IPS-20b (cell line): Measurements from ENCODE around the gene RRBP1.

Source experiments
- H3K27ac ChIP-seq: one replicate; pipeline ENCODE4 v1.5.1; 2013; ENCODE audit warnings: low read length
- H3K27me3 ChIP-seq: 2 replicates; pipeline ENCODE4 v1.6.1; 2013; ENCODE audit warnings: mild to moderate bottlenecking, low read length, inconsistent platforms; ENCODE audit not compliant: insufficient read depth
- H3K36me3 ChIP-seq: 2 replicates; pipeline ENCODE4 v1.6.1; 2013; ENCODE audit warnings: low read depth, mild to moderate bottlenecking, inconsistent platforms, low read length, moderate library complexity; ENCODE audit not compliant: insufficient read depth
- H3K4me1 ChIP-seq: 2 replicates; pipeline ENCODE4 v1.6.1; 2013; ENCODE audit warnings: mild to moderate bottlenecking, control low read depth, inconsistent platforms, low read length, moderate library complexity; ENCODE audit not compliant: insufficient read depth
- H3K4me3 ChIP-seq: 2 replicates; pipeline ENCODE4 v1.5.1; 2013; ENCODE audit warnings: mild to moderate bottlenecking, low read length, inconsistent platforms
- H3K9ac ChIP-seq: 2 replicates; pipeline ENCODE4 v1.6.1; 2013; ENCODE audit warnings: low read depth, mild to moderate bottlenecking, inconsistent platforms, low read length, moderate library complexity
- H3K9me3 ChIP-seq: 2 replicates; pipeline ENCODE4 v1.6.1; 2013; ENCODE audit warnings: mild to moderate bottlenecking, low read depth, low read length, inconsistent platforms; ENCODE audit not compliant: insufficient read depth

The RRBP1 gene

DNA sequence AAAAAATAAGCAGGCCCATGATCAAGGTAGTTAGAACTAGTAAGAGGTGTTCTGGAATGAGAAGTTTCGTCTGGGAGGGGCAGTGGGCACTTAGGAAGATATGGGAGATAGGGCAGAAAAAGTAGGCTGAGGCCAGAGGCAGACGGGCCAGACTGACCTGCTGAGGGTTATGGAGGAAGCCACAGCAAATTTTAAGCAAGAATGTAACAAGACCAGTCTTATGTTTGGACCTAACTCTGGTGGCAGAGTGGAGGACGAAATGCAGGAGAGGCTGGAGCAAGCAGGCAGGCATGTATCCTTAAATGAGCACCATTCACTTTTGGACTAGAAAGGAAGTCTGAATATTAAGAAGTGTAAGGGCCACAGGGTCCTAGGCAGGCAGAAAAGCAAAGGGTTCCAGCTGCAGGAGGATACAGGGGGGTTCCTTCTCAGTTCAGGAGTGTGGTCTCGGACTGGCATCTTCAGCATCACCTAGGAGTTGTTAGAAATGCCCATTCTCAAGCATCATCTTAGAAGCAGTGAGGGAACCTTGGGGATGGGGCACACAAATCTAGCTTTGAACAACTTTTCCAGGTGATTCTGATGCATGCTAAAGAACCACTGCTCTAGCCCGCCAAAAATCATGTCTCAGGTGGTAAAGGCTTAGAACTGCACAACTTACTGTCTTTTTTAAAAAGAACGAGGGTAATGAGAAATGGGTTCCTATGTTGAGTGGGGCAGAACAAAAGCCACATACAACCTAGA is 113.8 kb downstream of the RRBP1 start:
- Histone ChIP-seq H3K9ac (peak overlapping the region; percentile 91), H3K4me3 (peak overlapping the region; percentile 86), H3K4me1 (peaks cover 25% of the 10 kb centered on the region), H3K9me3 (no peaks in the 10 kb centered on the region), H3K36me3 (no peaks in the 10 kb centered on the region), H3K27ac (peak overlapping the region; percentile 93), H3K27me3 (no peaks in the 10 kb centered on the region)

DNA sequence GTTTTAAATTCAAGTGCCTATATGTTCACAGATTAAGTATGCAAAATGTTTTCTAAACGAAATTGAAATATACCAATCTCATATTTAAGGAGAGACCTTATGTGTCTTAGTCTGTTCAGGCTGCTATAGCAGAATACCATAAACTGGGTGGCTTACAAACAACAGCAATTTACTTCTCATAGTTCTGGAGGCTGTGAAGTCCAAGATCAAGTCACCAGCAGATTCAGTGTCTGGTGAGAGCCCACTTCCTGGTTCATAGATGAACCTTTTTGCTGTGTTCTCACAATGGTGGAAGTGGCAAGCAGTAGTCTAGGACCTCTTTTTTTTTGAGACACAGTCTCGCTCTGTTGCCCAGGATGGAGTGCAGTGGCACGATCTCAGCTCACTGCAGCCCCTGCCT is 115.7 kb downstream of the RRBP1 start:
- Histone ChIP-seq H3K27ac (no peak overlapping the region), H3K27me3 (no peaks in the 10 kb centered on the region), H3K36me3 (no peaks in the 10 kb centered on the region), H3K4me3 (no peak overlapping the region), H3K9me3 (no peaks in the 10 kb centered on the region), H3K9ac (no peak overlapping the region), H3K4me1 (peaks cover 8% of the 10 kb centered on the region; the same call in 1 of the 2 replicates)

DNA sequence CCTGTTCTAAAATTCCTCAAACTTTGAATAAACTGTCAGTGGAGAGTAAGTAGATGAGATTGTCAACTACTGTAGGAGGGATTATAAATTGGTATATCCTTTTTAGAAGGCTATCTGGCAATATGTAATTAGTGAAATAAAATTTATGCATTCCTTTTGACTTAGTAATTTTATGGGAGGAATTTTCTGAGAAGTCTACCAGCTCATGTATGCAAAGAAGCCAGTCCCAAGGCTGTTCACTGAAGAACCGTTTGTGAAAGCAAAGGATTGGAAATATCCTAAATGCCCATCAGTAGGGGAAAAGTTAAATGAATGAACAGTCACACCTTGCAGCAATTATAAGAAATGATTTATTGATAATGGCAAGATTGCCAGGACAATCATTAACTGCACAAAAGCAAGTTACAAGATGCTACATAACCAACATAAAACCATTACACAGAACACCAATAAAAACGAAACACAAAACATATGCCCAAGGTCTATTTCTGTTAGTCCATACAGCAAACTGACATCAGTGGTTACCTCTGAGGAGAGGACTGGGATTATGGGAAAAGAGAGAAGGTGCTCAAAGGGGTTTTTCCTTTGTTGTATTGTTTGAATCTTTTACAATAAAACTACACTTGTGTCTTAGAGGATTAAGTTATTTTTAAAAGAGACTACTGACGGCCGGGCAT is 116.7 kb downstream of the RRBP1 start:
- H3K4me1 ChIP-seq = peaks cover 5% of the 10 kb centered on the region; the same call in 1 of the 2 replicates
- no peak overlapping the region for H3K27ac ChIP-seq
- no peaks in the 10 kb centered on the region for H3K36me3 ChIP-seq
- H3K4me3 ChIP-seq = no peak overlapping the region
- no peak overlapping the region for H3K9ac ChIP-seq
- H3K27me3 ChIP-seq = no peaks in the 10 kb centered on the region
- H3K9me3 ChIP-seq = no peaks in the 10 kb centered on the region
